DOHH2 (cell line): ENCODE measurements around the gene BBS9.

Experiments used
- H3F3A ChIP-seq: fragments of 200-600 bp; sonication (generic), shearing (Covaris generic); 2 replicates; pipeline ENCODE4 v1.6.0; 2016; ENCODE audit warnings: antibody characterized with exemption, mild to moderate bottlenecking; ENCODE audit not compliant: control insufficient read depth, insufficient read depth
- H3K27ac ChIP-seq: fragments of 200-600 bp; sonication (generic); 2 replicates; pipeline ENCODE4 v1.5.1; 2014; ENCODE audit warnings: low read depth, mild to moderate bottlenecking, low read length, moderate library complexity
- H3K27me3 ChIP-seq: fragments of 200-600 bp; sonication (generic); 2 replicates; pipeline ENCODE4 v1.6.1; 2014; ENCODE audit warnings: mild to moderate bottlenecking, low read length, mixed read lengths; ENCODE audit not compliant: control insufficient read depth
- H3K36me3 ChIP-seq: fragments of 200-600 bp; sonication (generic); 2 replicates; pipeline ENCODE4 v1.6.1; 2014; ENCODE audit warnings: mild to moderate bottlenecking, low read length, moderate library complexity, mixed read lengths; ENCODE audit not compliant: control insufficient read depth
- H3K4me1 ChIP-seq: fragments of 200-600 bp; sonication (generic); 2 replicates; pipeline ENCODE4 v1.6.1; 2014; ENCODE audit warnings: mild to moderate bottlenecking, low read length, mixed read lengths; ENCODE audit not compliant: control insufficient read depth
- H3K4me2 ChIP-seq: fragments of 200-600 bp; sonication (generic); 2 replicates; pipeline ENCODE4 v1.6.0; 2014; ENCODE audit warnings: mild to moderate bottlenecking, low read length, moderate library complexity
- H3K4me3 ChIP-seq: fragments of 200-600 bp; sonication (generic); 2 replicates; pipeline ENCODE4 v1.5.1; 2014; ENCODE audit warnings: mild to moderate bottlenecking, low read length, mixed read lengths
- H3K79me2 ChIP-seq: fragments of 200-600 bp; sonication (generic); 2 replicates; pipeline ENCODE4 v1.6.1; 2014; ENCODE audit warnings: mild to moderate bottlenecking, low read length, mixed read lengths; ENCODE audit not compliant: control insufficient read depth
- H3K9me2 ChIP-seq: fragments of 200-600 bp; sonication (generic); replicated peaks from 2 replicates; pipeline ENCODE4 v1.6.1; 2014; ENCODE audit warnings: mild to moderate bottlenecking, low read length, mixed read lengths; ENCODE audit not compliant: control insufficient read depth
- H3K9me3 ChIP-seq: fragments of 200-600 bp; sonication (generic); 2 replicates; pipeline ENCODE4 v1.6.1; 2014; ENCODE audit warnings: antibody characterized with exemption, low read length, mixed read lengths; ENCODE audit not compliant: control insufficient read depth, insufficient read depth
- H4K20me1 ChIP-seq: fragments of 200-600 bp; sonication (generic); 2 replicates; pipeline ENCODE4 v1.6.0; 2014; ENCODE audit warnings: low read depth, mild to moderate bottlenecking, antibody characterized with exemption, low read length, moderate library complexity; ENCODE audit not compliant: control insufficient read depth, insufficient read depth
- CTCF ChIP-seq: fragments of 200-600 bp; sonication (generic); IDR thresholded peaks from one replicate; pipeline ENCODE4 v1.5.1; 2014; ENCODE audit warnings: antibody characterized with exemption, mild to moderate bottlenecking, low read depth, low read length; ENCODE audit not compliant: poor library complexity, severe bottlenecking
- EZH2phosphoT487 ChIP-seq: fragments of 200-600 bp; sonication (generic); IDR thresholded peaks from 2 replicates; pipeline ENCODE4 v1.6.1; 2017; ENCODE audit warnings: borderline replicate concordance, mild to moderate bottlenecking, antibody characterized with exemption, low read length, moderate library complexity, mixed read lengths

Gene BBS9

GRCh38 chr7:33494474-33494873, 365.1 kb downstream of the BBS9 start:
- no peaks in the 10 kb centered on the region for H3K9me3 ChIP-seq
- H3K36me3 ChIP-seq = no peaks in the 10 kb centered on the region
- no peaks in the 10 kb centered on the region for H3K79me2 ChIP-seq
- H3K9me2 ChIP-seq = no peaks in the 10 kb centered on the region
- no peaks in the 10 kb centered on the region for H4K20me1 ChIP-seq
- no peaks in the 10 kb centered on the region for H3K4me1 ChIP-seq
- H3F3A ChIP-seq = no peaks in the 10 kb centered on the region
- no peak overlapping the region for H3K4me2 ChIP-seq
- H3K27ac ChIP-seq = no peak overlapping the region
- no peak for TF ChIP-seq EZH2phosphoT487
- TF ChIP-seq CTCF = no peak
- H3K27me3 ChIP-seq = no peaks in the 10 kb centered on the region
- no peak overlapping the region for H3K4me3 ChIP-seq

- H3K36me3 ChIP-seq = no peaks in the 10 kb centered on the region
- H3K27ac ChIP-seq = no peak overlapping the region
- H3F3A ChIP-seq = no peaks in the 10 kb centered on the region
- no peak overlapping the region for H3K4me3 ChIP-seq
- no peaks in the 10 kb centered on the region for H3K4me1 ChIP-seq
- H3K9me2 ChIP-seq = no peaks in the 10 kb centered on the region
- H3K27me3 ChIP-seq = no peaks in the 10 kb centered on the region
- no peaks in the 10 kb centered on the region for H3K79me2 ChIP-seq
- no peaks in the 10 kb centered on the region for H3K9me3 ChIP-seq
- no peaks in the 10 kb centered on the region for H4K20me1 ChIP-seq
- TF ChIP-seq EZH2phosphoT487 = no peak
- TF ChIP-seq CTCF = no peak
- H3K4me2 ChIP-seq = no peak overlapping the region
These were observed 365.8 kb downstream of the BBS9 start for GRCh38 chr7:33495207-33495606.

GRCh38 chr7:33497051-33497450, 367.7 kb downstream of the BBS9 start:
- Histone ChIP-seq H3K79me2 (no peaks in the 10 kb centered on the region), H4K20me1 (no peaks in the 10 kb centered on the region), H3K4me3 (no peak overlapping the region), H3K4me2 (no peak overlapping the region), H3K27me3 (no peaks in the 10 kb centered on the region), H3K36me3 (no peaks in the 10 kb centered on the region), H3K4me1 (no peaks in the 10 kb centered on the region), H3K9me2 (no peaks in the 10 kb centered on the region), H3F3A (no peaks in the 10 kb centered on the region), H3K27ac (no peak overlapping the region), H3K9me3 (no peaks in the 10 kb centered on the region)
- TF ChIP-seq EZH2phosphoT487 (no peak), CTCF (no peak)
